Osteoblast (primary cell): Measurements from ENCODE around the gene NRGN. TPM values are rescaled to one million over a fixed set of nuclear protein-coding genes. Genes with fewer than 3 reads are reported as not detected.
A peak's percentile ranks its signal among the peaks of the same experiment; 100 is the strongest.
"Not testable (repeated sequence)": the region's sequence is repeated elsewhere in the genome, so short reads cannot be mapped to it uniquely, and the experiment has no call there.

Source experiments
- DNase-seq: peaks from one replicate; pipeline ENCODE4 v3.0.0; 2011; ENCODE audit warnings: low spot score, mixed read lengths; ENCODE audit not compliant: insufficient read length; ENCODE audit errors: missing footprints
- H2AFZ ChIP-seq: 2 replicates; pipeline ENCODE4 v1.6.0; 2011; ENCODE audit warnings: mild to moderate bottlenecking, low read length
- H3K27ac ChIP-seq: 2 replicates; pipeline ENCODE4 v1.5.1; 2011; ENCODE audit warnings: mild to moderate bottlenecking, low read depth, low read length, moderate library complexity
- H3K27me3 ChIP-seq: 2 replicates; pipeline ENCODE4 v1.6.0; 2012; ENCODE audit warnings: mild to moderate bottlenecking, control low read depth, inconsistent platforms, low read length, moderate library complexity; ENCODE audit not compliant: insufficient read depth
- H3K36me3 ChIP-seq: 2 replicates; pipeline ENCODE4 v1.5.1; 2011; ENCODE audit warnings: mild to moderate bottlenecking, low read length, control low read depth, moderate library complexity; ENCODE audit not compliant: insufficient read depth
- H3K4me1 ChIP-seq: 2 replicates; pipeline ENCODE4 v1.5.1; 2011; ENCODE audit warnings: mild to moderate bottlenecking, low read length, control low read depth, moderate library complexity; ENCODE audit not compliant: insufficient read depth
- H3K4me2 ChIP-seq: 2 replicates; pipeline ENCODE4 v1.6.0; 2011; ENCODE audit warnings: mild to moderate bottlenecking, low read length; ENCODE audit not compliant: insufficient read depth
- H3K4me3 ChIP-seq: fragments of 200-600 bp; sonication (generic); 3 replicates; pipeline ENCODE4 v1.5.1; 2012; ENCODE audit warnings: mild to moderate bottlenecking, low read length, inconsistent platforms; ENCODE audit not compliant: insufficient read depth
- H3K79me2 ChIP-seq: 2 replicates; pipeline ENCODE4 v1.6.0; 2012; ENCODE audit warnings: mild to moderate bottlenecking, low read length, control low read depth, inconsistent platforms; ENCODE audit not compliant: insufficient read depth
- H3K9me3 ChIP-seq: 2 replicates; pipeline ENCODE4 v1.5.1; 2011; ENCODE audit warnings: low read depth, low read length, control low read depth
- H4K20me1 ChIP-seq: 2 replicates; pipeline ENCODE4 v1.6.0; 2012; ENCODE audit warnings: mild to moderate bottlenecking, low read length, control low read depth; ENCODE audit not compliant: insufficient read depth
- CTCF ChIP-seq: IDR thresholded peaks from 2 replicates; pipeline ENCODE4 v1.5.1; 2011; ENCODE audit warnings: mild to moderate bottlenecking, low read depth, low read length, moderate library complexity; ENCODE audit errors: extremely low read depth
- total RNA-seq: library from RNA; depleted of rRNA; stranded (reverse); fragments of >200 nt; gene quantifications from 2 replicates; pipeline ENCODE4 v1.2.3, GENCODE V29; 2012

The NRGN gene
- total RNA-seq, 1 donor: under 0.01 TPM

DNA sequence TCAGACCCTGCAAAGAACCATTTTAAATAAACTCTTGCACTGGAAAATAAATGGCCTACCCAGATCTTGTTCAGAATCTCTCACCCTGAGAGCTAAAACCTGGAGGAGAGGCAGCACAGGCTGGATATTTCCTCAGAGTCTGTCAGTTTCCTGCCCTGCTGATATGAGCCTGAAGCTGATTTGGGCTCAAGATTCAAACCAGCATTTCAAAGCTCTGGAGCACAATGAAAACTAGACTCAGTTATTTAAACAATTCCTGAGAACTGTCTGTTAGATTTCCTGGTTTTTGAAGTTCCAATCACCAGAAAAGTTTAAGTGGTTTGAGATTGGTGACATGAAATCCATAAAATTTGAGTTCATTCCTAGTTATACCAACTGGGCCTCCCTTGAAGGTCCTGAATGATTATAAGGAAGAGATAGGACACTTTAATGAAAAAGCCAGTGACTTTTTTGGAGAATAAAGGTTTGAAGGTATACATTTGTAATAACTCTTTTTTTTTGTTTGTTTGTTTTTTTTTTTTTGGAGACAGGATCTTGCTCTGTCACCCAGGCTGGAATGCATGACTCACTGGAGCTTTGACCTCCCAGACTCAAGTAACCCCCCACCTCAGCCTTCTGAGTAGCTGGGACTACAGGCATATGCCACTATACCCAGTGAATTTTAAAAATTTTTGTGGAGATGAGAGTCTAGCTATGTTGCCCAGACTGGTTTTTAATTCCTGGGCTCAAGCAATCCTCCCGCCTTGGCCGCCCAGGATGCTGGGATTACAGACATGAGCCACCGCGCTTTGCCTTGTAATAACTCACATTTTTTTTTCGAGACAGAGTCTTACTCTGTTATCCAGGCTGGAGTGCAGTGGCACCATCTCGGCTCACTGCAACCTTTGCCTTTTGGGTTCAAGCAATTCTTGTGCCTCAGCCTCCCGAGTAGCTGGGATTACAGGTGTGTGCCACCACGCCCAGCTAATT lies 30.3 kb downstream of the NRGN start:
- no peak for TF ChIP-seq CTCF
- Histone ChIP-seq H4K20me1 (no peaks in the 10 kb centered on the region), H3K4me3 (no peak overlapping the region), H3K79me2 (peaks cover 3% of the 10 kb centered on the region), H2AFZ (no peak overlapping the region), H3K4me2 (no peak overlapping the region), H3K4me1 (peaks cover 3% of the 10 kb centered on the region), H3K27me3 (no peaks in the 10 kb centered on the region), H3K27ac (peak overlapping the region; percentile 1), H3K36me3 (peaks cover 18% of the 10 kb centered on the region), H3K9me3 (no peaks in the 10 kb centered on the region)
- DNase-seq: no peak

- not testable (repeated sequence) for H3K4me3 ChIP-seq, H3K27ac ChIP-seq, H3K4me1 ChIP-seq, H3K27me3 ChIP-seq, H4K20me1 ChIP-seq, H2AFZ ChIP-seq, H3K4me2 ChIP-seq, DNase-seq, H3K9me3 ChIP-seq
- H3K36me3 ChIP-seq: peaks cover 18% of the 10 kb centered on the region
- H3K79me2 ChIP-seq: peaks cover 11% of the 10 kb centered on the region
Measured at GRCh38 chr11:124770959-124771358, 31.2 kb downstream of the NRGN start.

DNA sequence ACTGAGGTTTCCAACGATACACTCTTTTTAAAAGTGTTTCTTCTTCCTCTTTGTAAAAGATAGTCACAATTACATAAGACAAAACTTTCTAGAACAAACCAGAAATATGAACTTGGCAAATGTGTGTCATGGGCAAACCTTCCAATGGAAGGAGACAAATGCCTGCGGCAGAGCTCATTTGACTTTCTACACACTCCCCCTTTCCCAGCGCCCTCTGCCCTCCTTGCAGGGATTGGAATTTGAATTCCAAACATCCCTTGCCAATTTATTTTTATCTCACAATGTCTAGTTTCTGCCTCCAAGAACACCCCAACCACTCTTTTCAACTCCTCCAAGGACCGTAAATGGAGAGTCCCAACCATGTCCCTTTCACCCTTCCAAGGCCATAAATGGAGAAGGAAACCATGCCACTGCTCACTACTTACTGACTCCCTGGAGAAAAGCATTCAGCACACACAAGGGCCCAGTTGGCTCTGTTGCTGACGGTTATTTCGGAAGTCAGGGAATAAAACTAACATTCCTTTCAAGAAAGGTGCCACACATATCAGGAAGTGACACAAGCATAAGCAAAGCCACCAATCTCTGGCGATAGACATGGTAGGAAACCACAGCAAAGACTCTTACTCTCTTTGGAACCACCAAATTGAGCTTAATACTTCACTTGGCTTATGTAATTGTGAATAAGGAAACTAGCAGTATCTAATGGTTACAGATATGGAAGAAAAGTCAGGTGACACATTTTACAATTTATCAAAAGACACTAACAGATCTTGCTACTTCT lies 37.3 kb downstream of the NRGN start:
- Histone ChIP-seq H3K9me3 (no peaks in the 10 kb centered on the region), H2AFZ (no peak overlapping the region), H3K27ac (no peak overlapping the region), H3K4me2 (no peak overlapping the region), H3K79me2 (peaks cover 18% of the 10 kb centered on the region), H4K20me1 (no peaks in the 10 kb centered on the region), H3K36me3 (peaks cover under 1% of the 10 kb centered on the region), H3K27me3 (no peaks in the 10 kb centered on the region), H3K4me3 (no peak overlapping the region), H3K4me1 (no peaks in the 10 kb centered on the region)
- DNase-seq: no peak
- TF ChIP-seq CTCF: no peak

- H3K9me3 ChIP-seq: no peaks in the 10 kb centered on the region
- no peaks in the 10 kb centered on the region for H3K4me1 ChIP-seq
- DNase-seq: no peak
- H3K36me3 ChIP-seq: no peaks in the 10 kb centered on the region
- H3K27ac ChIP-seq: no peak overlapping the region
- TF ChIP-seq CTCF: peak; percentile 30
- H3K79me2 ChIP-seq: peaks cover 22% of the 10 kb centered on the region
- H3K27me3 ChIP-seq: no peaks in the 10 kb centered on the region
- H3K4me3 ChIP-seq: no peak overlapping the region
- peaks cover 3% of the 10 kb centered on the region for H4K20me1 ChIP-seq
- H2AFZ ChIP-seq: no peak overlapping the region
- no peak overlapping the region for H3K4me2 ChIP-seq
Measured at GRCh38 chr11:124778281-124778680, 38.5 kb downstream of the NRGN start.
